Central memory CD4-positive, alpha-beta T cell (primary cell): Measurements from ENCODE around the gene GSX2.
A peak's percentile ranks its signal among the peaks of the same experiment; 100 is the strongest.
"Not testable (repeated sequence)": the region's sequence is repeated elsewhere in the genome, so short reads cannot be mapped to it uniquely, and the experiment has no call there.

Experiments used
- DNase-seq: peaks from one replicate; pipeline ENCODE4 v3.0.0; 2022
- total RNA-seq, 3 experiments: gene quantifications; one replicate each; lab custom pipeline; 2026; lab: John Stamatoyannopoulos, UW

GSX2 gene
- total RNA-seq: 0 reads per million in 3 experiments

GRCh38 chr4:54099748-54100574 lies at the start of gene GSX2:
Gene GSX2, plus strand, starts transcription at chr4:54100163. Its CDS starts 182 bp downstream, at chr4:54100345.
- DNase-seq: no peak

- no peak for DNase-seq
Measured at GRCh38 chr4:54050214-54050904, 49.6 kb upstream of the GSX2 start.

GRCh38 chr4:54053322-54053721 lies 46.6 kb upstream of the GSX2 start:
- not testable (repeated sequence) for DNase-seq

GRCh38 chr4:54054501-54054900 lies 45.5 kb upstream of the GSX2 start:
- no peak for DNase-seq

GRCh38 chr4:54055494-54055893 lies 44.5 kb upstream of the GSX2 start:
- no peak for DNase-seq

GRCh38 chr4:54056360-54056759 lies 43.6 kb upstream of the GSX2 start:
- DNase-seq: no peak

- DNase-seq: no peak
Measured at GRCh38 chr4:54058171-54058570, 41.8 kb upstream of the GSX2 start.

- DNase-seq: no peak
Measured at GRCh38 chr4:54060116-54060515, 39.8 kb upstream of the GSX2 start.

- no peak for DNase-seq
Measured at GRCh38 chr4:54061067-54061466, 38.9 kb upstream of the GSX2 start.

- no peak for DNase-seq
Measured at GRCh38 chr4:54061873-54062272, 38.1 kb upstream of the GSX2 start.

GRCh38 chr4:54062392-54062791 lies 37.6 kb upstream of the GSX2 start:
- no peak for DNase-seq

- no peak for DNase-seq
Measured at GRCh38 chr4:54063229-54063628, 36.7 kb upstream of the GSX2 start.

GRCh38 chr4:54063737-54064316 lies 36.1 kb upstream of the GSX2 start:
- peak; percentile 49 for DNase-seq

GRCh38 chr4:54064317-54065111 lies 35.4 kb upstream of the GSX2 start, which contains the start of gene CHIC2:
Gene CHIC2, minus strand, starts transcription at chr4:54064605. Its CDS starts 305 bp downstream, at chr4:54064300.
- peak; percentile 98 for DNase-seq

GRCh38 chr4:54065282-54066087 lies 34.5 kb upstream of the GSX2 start:
- no peak for DNase-seq

- DNase-seq: no peak
Measured at GRCh38 chr4:54066088-54066415, 33.9 kb upstream of the GSX2 start.

- DNase-seq: no peak
Measured at GRCh38 chr4:54066718-54067129, 33.2 kb upstream of the GSX2 start.

- no peak for DNase-seq
Measured at GRCh38 chr4:54067166-54067565, 32.8 kb upstream of the GSX2 start.

- DNase-seq: no peak
Measured at GRCh38 chr4:54073271-54073880, 26.6 kb upstream of the GSX2 start.

GRCh38 chr4:54074381-54074780 lies 25.6 kb upstream of the GSX2 start:
- no peak for DNase-seq

GRCh38 chr4:54076673-54077072 lies 23.3 kb upstream of the GSX2 start:
- DNase-seq: no peak

GRCh38 chr4:54077812-54078211 lies 22.2 kb upstream of the GSX2 start:
- no peak for DNase-seq
